Neuronal stem cell (in vitro differentiated cells): ENCODE results near the gene ARV1.

ENCODE experiments used
- DNase-seq: peaks from one replicate; pipeline ENCODE4 v3.0.0-alpha.2; 2013; ENCODE audit warnings: low spot score
- H2AFZ ChIP-seq: one replicate; pipeline ENCODE4 v1.6.1; 2013; ENCODE audit warnings: mild to moderate bottlenecking, low read length, inconsistent platforms
- H2AK5ac ChIP-seq: 2 replicates; pipeline ENCODE4 v1.6.1; 2013; ENCODE audit warnings: low read depth, mild to moderate bottlenecking, inconsistent platforms, low read length, moderate library complexity, mixed read lengths
- H2BK120ac ChIP-seq: 2 replicates; pipeline ENCODE4 v1.6.1; 2013; ENCODE audit warnings: low read depth, mild to moderate bottlenecking, inconsistent platforms, low read length, moderate library complexity, mixed read lengths
- H2BK12ac ChIP-seq: one replicate; pipeline ENCODE4 v1.6.1; 2013; ENCODE audit warnings: low read length, inconsistent platforms
- H2BK15ac ChIP-seq: 2 replicates; pipeline ENCODE4 v1.6.1; 2013; ENCODE audit warnings: mild to moderate bottlenecking, low read length, inconsistent platforms, mixed read lengths
- H2BK5ac ChIP-seq: one replicate; pipeline ENCODE4 v1.6.1; 2013; ENCODE audit warnings: inconsistent platforms, mild to moderate bottlenecking, low read length, moderate library complexity
- H3K14ac ChIP-seq: one replicate; pipeline ENCODE4 v1.6.1; 2013; ENCODE audit warnings: low read length, inconsistent platforms
- H3K18ac ChIP-seq: 2 replicates; pipeline ENCODE4 v1.6.1; 2013; ENCODE audit warnings: low read length, inconsistent platforms
- H3K23ac ChIP-seq: 2 replicates; pipeline ENCODE4 v1.6.1; 2013; ENCODE audit warnings: low read depth, mild to moderate bottlenecking, mixed read lengths, low read length, inconsistent platforms; ENCODE audit not compliant: poor library complexity
- H3K27ac ChIP-seq: replicated peaks from 3 replicates; pipeline ENCODE4 v1.5.1; 2013; ENCODE audit warnings: low read length, inconsistent platforms
- H3K27me3 ChIP-seq, 3 experiments: 2 replicates each; pipeline ENCODE4 v1.6.1; 2013; ENCODE audit warnings: low read length in 3 of 3, mild to moderate bottlenecking in 2 of 3, inconsistent platforms in 1 of 3, low read depth in 1 of 3, mixed read lengths in 1 of 3, moderate library complexity in 1 of 3; ENCODE audit not compliant: control insufficient read depth in 3 of 3, insufficient read depth in 3 of 3
- H3K36me3 ChIP-seq, 2 donors: replicated peaks in 1 of 2; 2 replicates each; pipeline ENCODE4 v1.6.1; 2013; ENCODE audit warnings: low read length in 2 of 2; ENCODE audit not compliant: control insufficient read depth in 2 of 2, insufficient read depth in 2 of 2
- H3K4ac ChIP-seq: 2 replicates; pipeline ENCODE4 v1.6.1; 2013; ENCODE audit warnings: inconsistent platforms, mild to moderate bottlenecking, low read length, moderate library complexity
- H3K4me1 ChIP-seq, 2 donors: 1 replicate in 1 of 2; 2 replicates in 1 of 2; pipeline ENCODE4 v1.6.1; 2013; ENCODE audit warnings: low read length in 2 of 2, low read depth in 1 of 2; ENCODE audit not compliant: control insufficient read depth in 2 of 2, insufficient read depth in 1 of 2
- H3K4me2 ChIP-seq: one replicate; pipeline ENCODE4 v1.6.1; 2013; ENCODE audit warnings: mild to moderate bottlenecking, low read length, inconsistent platforms; ENCODE audit not compliant: insufficient read depth, poor library complexity, severe bottlenecking
- H3K4me3 ChIP-seq, 2 donors: 2 replicates each; pipeline ENCODE4 v1.5.1; 2013; ENCODE audit warnings: low read length in 2 of 2, mild to moderate bottlenecking in 2 of 2, inconsistent platforms in 1 of 2, moderate library complexity in 1 of 2
- H3K79me1 ChIP-seq: one replicate; pipeline ENCODE4 v1.6.1; 2013; ENCODE audit warnings: low read depth, mild to moderate bottlenecking, inconsistent platforms, low read length, moderate library complexity
- H3K9ac ChIP-seq: one replicate; pipeline ENCODE4 v1.6.1; 2013; ENCODE audit warnings: mild to moderate bottlenecking, low read depth, low read length, inconsistent platforms; ENCODE audit not compliant: poor library complexity
- H3K9me3 ChIP-seq, 2 donors: replicated peaks in 1 of 2; 2 replicates each; pipeline versions ENCODE3 to v1.6.1; 2013; ENCODE audit warnings: low read length in 2 of 2, mild to moderate bottlenecking in 2 of 2, inconsistent platforms in 1 of 2, low read depth in 1 of 2, mixed read lengths in 1 of 2, moderate library complexity in 1 of 2; ENCODE audit not compliant: control insufficient read depth in 2 of 2, insufficient read depth in 1 of 2
- H4K8ac ChIP-seq: one replicate; pipeline ENCODE4 v1.6.1; 2013; ENCODE audit warnings: low read depth, mild to moderate bottlenecking, inconsistent platforms, low read length, moderate library complexity
- H4K91ac ChIP-seq: one replicate; pipeline ENCODE4 v1.6.1; 2013; ENCODE audit warnings: low read length, low read depth, mild to moderate bottlenecking, inconsistent platforms; ENCODE audit not compliant: poor library complexity
- WGBS, 2 donors: extraction: QIAGEN DNeasy Blood & Tissue Kit; methylation state at CpG; one replicate each; pipeline ENCODE4 v1.1.7; 2013; ENCODE audit warnings: missing lambda C conversion rate in 2 of 2, mixed read lengths in 1 of 2; ENCODE audit not compliant: insufficient read length in 2 of 2, insufficient replicate concordance in 1 of 2; ENCODE audit errors: extremely low coverage in 2 of 2; 5-methylcytosine and 5-hydroxymethylcytosine counted together

Gene ARV1

DNA sequence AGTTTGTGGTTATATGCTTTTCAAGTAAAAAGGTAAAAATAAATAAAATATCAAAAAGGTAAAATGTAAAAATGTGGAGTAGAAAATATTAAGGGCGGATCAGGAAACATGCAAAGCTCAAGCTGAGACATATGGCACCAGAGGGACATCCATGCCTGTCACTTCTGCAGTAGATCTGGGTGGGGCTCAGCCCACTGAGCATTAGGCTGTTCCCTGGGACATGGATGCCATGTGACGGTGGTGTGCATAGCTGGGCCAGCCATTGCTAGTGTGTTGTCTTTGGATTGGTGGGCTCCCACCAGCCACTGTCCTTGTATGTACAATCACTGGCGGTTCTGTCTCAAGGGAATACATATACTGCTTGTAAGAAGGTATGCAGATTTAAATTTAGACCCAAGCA, 3.3 kb upstream of the ARV1 start:
- H4K8ac ChIP-seq: no peak overlapping the region
- no peak overlapping the region for H4K91ac ChIP-seq
- H3K23ac ChIP-seq: no peak overlapping the region
- H3K36me3 ChIP-seq: peaks cover 10% of the 10 kb centered on the region in 2 donors
- no peak for DNase-seq
- peaks cover 2 to 5% of the 10 kb centered on the region in 2 donors for H3K4me1 ChIP-seq
- no peak overlapping the region for H3K18ac ChIP-seq
- no peaks in the 10 kb centered on the region for H3K9me3 ChIP-seq
- H3K79me1 ChIP-seq: peaks cover 5% of the 10 kb centered on the region
- no peaks in the 10 kb centered on the region for H3K27me3 ChIP-seq
- no CpG with 5 or more reads among the region's 3 CpGs for WGBS, 2 donors
- H3K9ac ChIP-seq: no peak overlapping the region
- no peak overlapping the region for H2BK15ac ChIP-seq
- H2AFZ ChIP-seq: no peak overlapping the region
- H2BK5ac ChIP-seq: no peak overlapping the region
- H3K27ac ChIP-seq: no peak overlapping the region
- H2BK120ac ChIP-seq: no peak overlapping the region
- H3K4me2 ChIP-seq: no peak overlapping the region
- no peak overlapping the region for H3K4ac ChIP-seq
- H3K4me3 ChIP-seq: no peak overlapping the region
- no peak overlapping the region for H3K14ac ChIP-seq
- no peak overlapping the region for H2AK5ac ChIP-seq
- H2BK12ac ChIP-seq: no peak overlapping the region

GRCh38 chr1:230976360-230976759, 2.5 kb upstream of the ARV1 start:
- Histone ChIP-seq H3K4me2 (no peak overlapping the region), H2BK15ac (no peak overlapping the region), H3K9ac (no peak overlapping the region), H3K23ac (no peak overlapping the region), H3K4me1 (peaks cover 2 to 5% of the 10 kb centered on the region in 2 donors), H3K4me3 (no peak overlapping the region), H3K18ac (no peak overlapping the region), H3K79me1 (peaks cover 5% of the 10 kb centered on the region), H2BK12ac (no peak overlapping the region), H3K36me3 (peaks cover 10 to 18% of the 10 kb centered on the region in 2 donors), H4K91ac (no peak overlapping the region), H2AK5ac (no peak overlapping the region), H2BK120ac (no peak overlapping the region), H3K27me3 (no peaks in the 10 kb centered on the region), H3K9me3 (no peaks in the 10 kb centered on the region), H4K8ac (no peak overlapping the region), H3K27ac (no peak overlapping the region), H2BK5ac (no peak overlapping the region), H2AFZ (no peak overlapping the region), H3K14ac (no peak overlapping the region), H3K4ac (no peak overlapping the region)
- no CpG with 5 or more reads among the region's 4 CpGs for WGBS, 2 donors
- no peak for DNase-seq

DNA sequence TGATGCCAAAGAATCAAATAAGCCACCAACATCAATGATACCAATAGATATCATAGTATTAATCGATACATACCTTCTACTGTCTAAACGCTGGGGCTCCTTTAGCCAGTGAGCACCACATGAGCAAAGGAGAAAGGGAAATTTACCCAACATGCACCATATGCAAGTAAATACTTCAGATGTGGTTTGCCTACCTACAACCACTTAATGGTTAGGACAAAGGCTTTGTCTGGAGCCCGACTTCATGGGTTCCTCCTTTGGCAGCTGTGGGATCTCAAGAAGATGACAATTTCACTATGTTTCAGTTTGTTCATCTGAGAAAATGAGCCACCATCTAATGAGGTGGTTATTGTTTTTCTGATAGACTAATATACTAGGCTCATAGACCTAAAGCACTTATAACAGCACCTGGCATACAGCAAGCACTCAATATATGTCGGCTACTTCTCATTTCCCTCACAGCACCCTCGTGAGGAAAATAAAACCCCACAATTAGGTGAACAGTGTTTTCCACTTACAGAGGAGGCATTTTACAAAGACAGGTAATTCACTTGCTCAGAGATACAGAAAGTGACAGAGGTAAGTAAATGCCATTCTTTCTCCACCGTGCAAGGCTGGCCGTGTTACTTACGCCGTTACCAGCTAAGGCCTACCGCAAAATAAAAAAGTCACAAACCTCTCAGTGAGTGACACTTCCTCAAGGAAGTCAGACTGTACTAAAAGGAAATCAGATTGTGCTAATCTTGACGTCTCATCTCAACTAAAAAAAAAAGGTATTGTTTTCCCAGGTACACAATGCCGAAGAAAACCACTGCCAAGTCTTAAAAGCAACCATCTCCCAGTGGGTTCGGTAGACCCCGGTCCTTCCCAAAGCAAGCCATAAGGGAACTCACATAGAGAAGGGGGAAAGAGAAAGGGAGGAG, 1.8 kb upstream of the ARV1 start:
- no CpG with 5 or more reads among the region's 14 CpGs for WGBS, 2 donors
- no peak overlapping the region for H3K27ac ChIP-seq
- peaks cover 2 to 5% of the 10 kb centered on the region in 2 donors for H3K4me1 ChIP-seq
- H2BK120ac ChIP-seq: no peak overlapping the region
- peaks cover 5% of the 10 kb centered on the region for H3K79me1 ChIP-seq
- no peak overlapping the region for H3K14ac ChIP-seq
- H4K91ac ChIP-seq: no peak overlapping the region
- no peaks in the 10 kb centered on the region for H3K27me3 ChIP-seq
- no peak overlapping the region for H3K9ac ChIP-seq
- H3K4me3 ChIP-seq: peak overlapping the region in 1 of 2 donors; percentile 73
- no peak overlapping the region for H3K4me2 ChIP-seq
- H4K8ac ChIP-seq: no peak overlapping the region
- no peak overlapping the region for H2BK5ac ChIP-seq
- no peak overlapping the region for H2BK15ac ChIP-seq
- H3K18ac ChIP-seq: no peak overlapping the region
- DNase-seq: no peak
- H3K23ac ChIP-seq: no peak overlapping the region
- H2AK5ac ChIP-seq: no peak overlapping the region
- no peak overlapping the region for H3K4ac ChIP-seq
- no peak overlapping the region for H2BK12ac ChIP-seq
- peak overlapping the region; percentile 93 for H2AFZ ChIP-seq
- H3K9me3 ChIP-seq: no peaks in the 10 kb centered on the region
- H3K36me3 ChIP-seq: peaks cover 10 to 24% of the 10 kb centered on the region in 2 donors

DNA sequence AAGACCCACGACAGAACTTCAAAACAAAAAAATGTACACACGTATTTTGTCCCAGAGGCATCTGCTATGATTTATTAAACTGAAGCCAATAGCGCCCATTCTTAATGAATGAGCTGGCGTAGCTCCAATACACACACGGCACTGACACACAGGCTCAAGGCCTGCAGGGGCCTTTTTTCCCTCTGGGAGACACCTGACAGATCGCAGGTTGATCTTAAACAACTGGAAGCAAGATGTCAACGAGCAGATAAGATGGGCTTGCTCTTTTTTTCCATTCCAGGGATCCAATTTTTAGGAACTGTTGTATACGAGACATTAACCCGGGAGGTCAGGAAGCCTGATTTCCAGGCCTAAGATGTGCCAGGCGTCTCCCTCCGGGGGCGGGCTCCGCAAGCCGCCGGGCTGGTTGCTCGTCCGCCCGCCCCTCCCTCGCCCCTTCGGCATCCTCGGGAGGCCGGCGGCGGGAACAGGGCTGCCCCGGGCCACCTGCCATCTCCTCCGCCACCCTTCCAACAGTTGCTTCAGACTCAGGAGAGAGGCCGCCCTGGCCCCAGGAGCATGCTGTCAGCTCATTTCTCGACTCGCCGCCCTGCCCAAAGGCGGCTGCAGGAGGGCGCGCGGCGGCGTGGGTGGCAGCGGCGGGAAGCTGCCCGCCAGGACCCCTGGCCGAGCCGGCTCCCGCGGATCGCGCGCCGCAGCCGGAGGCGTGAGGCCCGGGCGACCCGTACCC, 968 bp upstream of the ARV1 start:
- Histone ChIP-seq H2BK120ac (no peak overlapping the region), H3K23ac (peak overlapping the region; percentile 70), H3K27ac (no peak overlapping the region), H2BK15ac (no peak overlapping the region), H2AFZ (peak overlapping the region; percentile 93), H3K4ac (no peak overlapping the region), H2AK5ac (no peak overlapping the region), H3K27me3 (no peaks in the 10 kb centered on the region), H3K4me3 (peak overlapping the region; percentile 73 to 99), H3K36me3 (peaks cover 10 to 26% of the 10 kb centered on the region in 2 donors), H3K4me2 (peak overlapping the region; percentile 90), H4K91ac (no peak overlapping the region), H2BK5ac (no peak overlapping the region), H2BK12ac (no peak overlapping the region), H3K9ac (peak overlapping the region; percentile 90), H3K14ac (peak overlapping the region; percentile 58), H3K18ac (peak overlapping the region; percentile 68), H4K8ac (no peak overlapping the region), H3K79me1 (peaks cover 5% of the 10 kb centered on the region), H3K9me3 (no peaks in the 10 kb centered on the region), H3K4me1 (peaks cover 2 to 5% of the 10 kb centered on the region in 2 donors)
- DNase-seq: peak; percentile 26
- no CpG with 5 or more reads among the region's 52 CpGs for WGBS, 2 donors
